GM12892 (cell line): ENCODE results near the gene SEMA3A.

Experiments used
- POLR2A ChIP-seq: IDR thresholded peaks from 2 replicates; pipeline ENCODE4 v1.6.1; 2011; ENCODE audit warnings: low read depth, low read length, control low read depth
- POLR2AphosphoS5 ChIP-seq: IDR thresholded peaks from 2 replicates; pipeline ENCODE4 v1.6.1; 2011; ENCODE audit warnings: low read depth, low read length, control low read depth
- TAF1 ChIP-seq: IDR thresholded peaks from 2 replicates; pipeline ENCODE4 v1.6.1; 2011; ENCODE audit warnings: low read depth, mild to moderate bottlenecking, control low read depth, low read length, borderline replicate concordance

DNA sequence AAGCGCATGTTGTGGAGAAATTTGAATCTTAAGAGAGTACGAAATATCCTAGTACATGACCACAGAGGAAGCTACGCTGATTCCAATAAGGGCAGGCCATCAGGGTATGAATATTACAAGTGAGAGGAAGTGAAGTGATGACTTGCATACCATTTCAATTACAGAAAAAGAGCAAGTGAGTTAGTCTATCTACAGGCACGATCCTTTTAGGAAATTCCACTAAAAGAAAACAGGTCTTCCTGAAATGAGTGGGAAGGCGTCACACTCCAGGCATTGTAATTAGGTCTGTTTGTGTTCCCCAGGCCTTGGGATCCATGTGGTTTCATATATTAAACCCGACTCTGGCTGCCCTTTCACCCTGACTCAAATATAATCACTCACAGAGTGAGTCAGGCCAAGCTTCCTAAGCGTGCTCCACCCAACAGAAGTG, 152.5 kb downstream of the SEMA3A start:
- no peak for TF ChIP-seq POLR2A
- no peak for TF ChIP-seq TAF1
- TF ChIP-seq POLR2AphosphoS5 = no peak
